K562 (cell line): ENCODE data around the gene ING1. TPM values are rescaled to one million over a fixed set of nuclear protein-coding genes. Genes with fewer than 3 reads are reported as not detected.

Experiments used
- ATAC-seq: fragments of 200-7000 bp; cut with Tn5 transposase; 3 replicates; pipeline ENCODE4 v1.9.1; 2020; ENCODE audit warnings: moderate library complexity
- BruUV-seq: library from RNA; stranded (reverse); fragments of 400-500 nt; replicated peaks from 2 replicates; lab custom pipeline; 2021; lab: Mats Ljungman, UMichigan
- CTCF ChIA-PET: fragments of 300-600 bp; formaldehyde crosslinking; extraction: SDS; loops from one replicate; lab custom pipeline; 2021; ENCODE audit warnings: low intra/inter-chr PET ratio; lab: Yijun Ruan, JAX
- POLR2A ChIA-PET: fragments of 300-600, 350-650 bp; sonication (Branson Sonifier 250); formaldehyde crosslinking; extraction: SDS; loops from one replicate; lab custom pipeline; 2021; ENCODE audit warnings: antibody characterized with exemption, inconsistent platforms; lab: Yijun Ruan, JAX
- DNase-seq, 4 experiments: peaks; one replicate each; pipeline versions ENCODE4 v3.0.0 to v3.0.0-alpha.2; 2011 to 2018; ENCODE audit warnings: low spot score in 3 of 4, mixed read lengths in 3 of 4; ENCODE audit errors: extremely low read depth in 1 of 4
- FAIRE-seq: peaks from 2 replicates; lab custom pipeline; 2011; peaks lifted over from hg19 to GRCh38; lab: Jason Lieb, UNC
- H2AFZ ChIP-seq: 2 replicates; pipeline ENCODE4 v1.6.0; 2011; ENCODE audit warnings: low read depth, low read length, control low read depth, inconsistent platforms
- H3K27ac ChIP-seq: fragments of 200-600 bp; 3 replicates; pipeline ENCODE4 v1.8.0; 2011; ENCODE audit warnings: low read depth, mild to moderate bottlenecking, control low read depth, inconsistent platforms, low read length, moderate library complexity, mixed read lengths; ENCODE audit errors: extremely low read depth
- H3K27me3 ChIP-seq, 2 experiments: fragments of 300-600 bp in 1 of 2; 2 replicates in 1 of 2; 3 replicates in 1 of 2; pipeline versions ENCODE4 v1.6.0 to v1.8.0; 2011; ENCODE audit warnings: inconsistent platforms in 2 of 2, low read length in 2 of 2, mild to moderate bottlenecking in 1 of 2, mixed read lengths in 1 of 2, moderate library complexity in 1 of 2; ENCODE audit not compliant: control insufficient read depth in 2 of 2, insufficient read depth in 2 of 2
- H3K36me3 ChIP-seq: fragments of 300-600 bp; 3 replicates; pipeline ENCODE4 v1.8.0; 2011; ENCODE audit warnings: mild to moderate bottlenecking, low read length, inconsistent platforms; ENCODE audit not compliant: control insufficient read depth, insufficient read depth
- H3K4me1 ChIP-seq, 2 experiments: fragments of 200-600 bp in 1 of 2; replicated peaks in 1 of 2; 2 replicates in 1 of 2; 3 replicates in 1 of 2; pipeline versions ENCODE4 v1.5.1 to v1.8.0; 2011; ENCODE audit warnings: inconsistent platforms in 2 of 2, low read length in 2 of 2, mild to moderate bottlenecking in 1 of 2, mixed read lengths in 1 of 2, moderate library complexity in 1 of 2; ENCODE audit not compliant: control insufficient read depth in 2 of 2, insufficient read depth in 2 of 2
- H3K4me2 ChIP-seq: 2 replicates; pipeline ENCODE4 v1.6.1; 2011; ENCODE audit warnings: low read length, control low read depth, inconsistent platforms, mixed read lengths; ENCODE audit not compliant: insufficient read depth
- H3K4me3 ChIP-seq: fragments of 200-600 bp; sonication (generic), shearing (Covaris generic); 2 replicates; pipeline ENCODE4 v1.5.1; 2016; ENCODE audit warnings: control low read depth, inconsistent platforms
- H3K79me2 ChIP-seq: fragments of 200-600 bp; 3 replicates; pipeline ENCODE4 v1.8.0; 2011; ENCODE audit warnings: low read length, inconsistent platforms; ENCODE audit not compliant: control insufficient read depth, insufficient read depth
- H3K9ac ChIP-seq, 2 experiments: 2 replicates each; pipeline versions ENCODE4 v1.6.0 to v1.6.1; 2011; ENCODE audit warnings: low read depth in 2 of 2, low read length in 2 of 2, control low read depth in 1 of 2, inconsistent platforms in 1 of 2, mild to moderate bottlenecking in 1 of 2, mixed read lengths in 1 of 2; ENCODE audit not compliant: insufficient read depth in 1 of 2
- H3K9me1 ChIP-seq: one replicate; pipeline ENCODE4 v1.6.0; 2011; ENCODE audit warnings: inconsistent platforms, mild to moderate bottlenecking, low read length, moderate library complexity; ENCODE audit not compliant: control insufficient read depth, insufficient read depth
- H3K9me3 ChIP-seq: replicated peaks from 2 replicates; pipeline ENCODE4 v1.5.1; 2011; ENCODE audit warnings: low read depth, low read length, inconsistent platforms; ENCODE audit not compliant: control insufficient read depth, insufficient read depth
- H4K20me1 ChIP-seq: replicated peaks from 2 replicates; pipeline ENCODE4 v1.6.1; 2011; ENCODE audit warnings: low read length, inconsistent platforms, mixed read lengths; ENCODE audit not compliant: control insufficient read depth, insufficient read depth
- AFF1 ChIP-seq, 2 experiments: fragments of 450-650 bp; IDR thresholded peaks; 2 replicates each; pipeline ENCODE4 v1.6.1; 2018; ENCODE audit warnings: mild to moderate bottlenecking in 2 of 2, low read depth in 1 of 2; ENCODE audit not compliant: partially characterized antibody in 2 of 2
- GTF3C2 ChIP-seq: IDR thresholded peaks from 3 replicates; pipeline ENCODE4 v1.6.1; 2011; ENCODE audit warnings: borderline replicate concordance, mild to moderate bottlenecking, moderate library complexity; ENCODE audit not compliant: insufficient read length; ENCODE audit errors: extremely low read depth
- HES1 ChIP-seq: fragments of 450-650 bp; IDR thresholded peaks from 2 replicates; pipeline ENCODE4 v1.6.1; 2016; ENCODE audit warnings: low read depth, mild to moderate bottlenecking, moderate library complexity
- HSF4 ChIP-seq: fragments of 250-450 bp; sonication (Bioruptor Pico); IDR thresholded peaks from 2 replicates; pipeline ENCODE4 v2.1.2; 2022; ENCODE audit warnings: mild to moderate bottlenecking, moderate library complexity, borderline replicate concordance
- KLF10 ChIP-seq: fragments of 250-450 bp; sonication (Bioruptor Pico); IDR thresholded peaks from 2 replicates; pipeline ENCODE4 v1.6.1; 2021; ENCODE audit warnings: matching md5 sums
- PRMT5 ChIP-seq: sonication (generic); formaldehyde crosslinking; IDR thresholded peaks from 2 replicates; pipeline ENCODE4 v1.5.0; 2020; ENCODE audit warnings: missing genetic modification reagents
- ZFP91 ChIP-seq: sonication (generic); formaldehyde crosslinking; IDR thresholded peaks from 2 replicates; pipeline ENCODE4 v1.8.0; 2022; ENCODE audit warnings: mild to moderate bottlenecking, missing genetic modification reagents
- ZNF134 ChIP-seq: fragments of 250-450 bp; sonication (Bioruptor Pico); conservative IDR thresholded peaks from 2 replicates; pipeline ENCODE4 v1.4.0; 2020
- ZNF143 ChIP-seq: sonication (generic); formaldehyde crosslinking; IDR thresholded peaks from 2 replicates; pipeline ENCODE4 v1.9.0; 2022; ENCODE audit warnings: mild to moderate bottlenecking, missing genetic modification reagents
- ZNF76 ChIP-seq: fragments of 250-450 bp; sonication (Bioruptor Pico); IDR thresholded peaks from 2 replicates; pipeline ENCODE4 v1.4.0; 2020; ENCODE audit warnings: mild to moderate bottlenecking, moderate library complexity, borderline replicate concordance
- WGBS: fragments of 100-300 bp; shearing (Covaris generic); methylation state at CpG from one replicate; pipeline ENCODE4 v1.1.6; 2016; ENCODE audit warnings: low coverage, mixed read lengths; ENCODE audit not compliant: insufficient coverage; ENCODE audit errors: missing lambda C conversion rate; 5-methylcytosine and 5-hydroxymethylcytosine counted together
- in situ Hi-C: fragments of 300-500 bp; cut with MboI; formaldehyde crosslinking; loops from 4 replicates; pipeline ENCODE4 v1.15.0; 2018; ENCODE audit warnings: inconsistent platforms, mixed read lengths
- intact Hi-C: fragments of 100-400 bp; cut with micrococcal nuclease; formaldehyde crosslinking; loops from 2 replicates; pipeline ENCODE4 v1.14.2; 2022
- polyA plus RNA-seq, 8 experiments: library from polyadenylated mRNA; depleted of rRNA in 4 of 8; stranded (reverse) in 5 of 8; unstranded in 3 of 8; fragments of >200 nt; fragmentation: Nextera tagmentation in 2 of 8; fragmentation: Illumina TruSeq in 1 of 8; extraction: Ambion mirVana in 2 of 8; extraction: Trizol in 1 of 8; gene quantifications; 2 replicates each; pipeline versions ENCODE4 v1.2.1 to v1.2.3, GENCODE V29; 2011 to 2014; ENCODE audit warnings: inconsistent platforms in 1 of 8, missing spikeins in 1 of 8
- total RNA-seq, 7 experiments: library from RNA; depleted of rRNA in 6 of 7; stranded (reverse); fragments of >200 nt in 6 of 7; fragmentation: Illumina TruSeq in 2 of 7; extraction: Trizol in 2 of 7; gene quantifications; 2 replicates each; pipeline versions ENCODE4 v1.2.1 to v1.2.3, GENCODE V29; 2011 to 2021; ENCODE audit warnings: low replicate concordance in 1 of 7

The ING1 gene
- total and polyA plus RNA-seq, 9 of the 15 experiments (the other 6 are each of a cell fraction or from before 2014, with no cell fraction given), result 1.0 to 20.1 (median 8.2) TPM

GRCh38 chr13:110713642-110713952 is at the start of gene ING1 (continued):
- TF ChIP-seq PRMT5 (CRISPR knock-in tag), result no peak

- 100% methylated on average over 6 of the region's 7 CpGs for WGBS
- intact Hi-C loops (no loop called here), in situ Hi-C loops (no loop called here)
- no peak overlapping the region for H3K9ac ChIP-seq
- H3K27me3 ChIP-seq, result no peaks in the 10 kb centered on the region
- H3K9me1 ChIP-seq, result no peaks in the 10 kb centered on the region
- no peak for DNase-seq
- no peak overlapping the region for H3K27ac ChIP-seq
- H3K4me2 ChIP-seq, result no peak overlapping the region
- no peak for FAIRE-seq
- CTCF ChIA-PET, result interaction anchor here (0.6 kb wide), 1 partner anchor 399 kb away, joined by 4 read pairs; no protein-coding TSS in a partner anchor
- no peak overlapping the region for H2AFZ ChIP-seq
- BruUV-seq, result no TSS peak
- no peaks in the 10 kb centered on the region for H4K20me1 ChIP-seq
- peaks cover 57% of the 10 kb centered on the region for H3K36me3 ChIP-seq
- ATAC-seq, result no peak
- H3K79me2 ChIP-seq, result no peaks in the 10 kb centered on the region
- no peak overlapping the region for H3K4me3 ChIP-seq
- H3K4me1 ChIP-seq, result no peaks in the 10 kb centered on the region
- POLR2A ChIA-PET, result no interaction called here
- no peaks in the 10 kb centered on the region for H3K9me3 ChIP-seq
- TF ChIP-seq PRMT5 (CRISPR knock-in tag) (no peak), HES1 (no peak), ZNF143 (CRISPR knock-in tag) (no peak), ZNF134 (CRISPR knock-in tag) (no peak), KLF10 (CRISPR knock-in tag) (no peak), ZFP91 (CRISPR knock-in tag) (no peak), AFF1 (IDR thresholded peaks at IDR 0.05; ENCODE audit: low read depth in 1 of 2, partially characterized antibody in 2 of 2) (no peak), HSF4 (CRISPR knock-in tag) (no peak), ZNF76 (CRISPR knock-in tag) (no peak), GTF3C2 (no peak)
Observed at GRCh38 chr13:110664041-110664440, 49.5 kb upstream of the ING1 start.
